ENCODE measurements around the gene DLD.

DNA sequence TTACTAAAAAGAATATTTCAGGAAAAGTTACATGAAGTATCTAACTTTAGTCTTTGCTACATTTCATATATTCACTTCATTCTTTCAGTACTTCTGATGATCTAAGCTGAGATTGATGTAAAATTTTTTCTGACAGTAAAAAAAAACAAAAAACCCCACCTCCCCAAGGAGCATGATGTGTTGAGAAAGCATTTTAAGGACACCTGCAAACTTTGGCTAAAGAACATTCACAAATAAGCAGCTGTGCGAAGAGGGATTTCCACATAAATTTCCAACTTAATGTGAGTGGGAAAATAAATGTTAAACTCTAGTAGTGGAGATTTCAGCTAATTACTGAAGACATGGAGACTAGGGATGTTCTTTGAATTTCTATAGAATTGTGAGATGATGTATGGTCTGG is 35.5 kb downstream of the DLD start:
- TF ChIP-seq, protein P1, sequence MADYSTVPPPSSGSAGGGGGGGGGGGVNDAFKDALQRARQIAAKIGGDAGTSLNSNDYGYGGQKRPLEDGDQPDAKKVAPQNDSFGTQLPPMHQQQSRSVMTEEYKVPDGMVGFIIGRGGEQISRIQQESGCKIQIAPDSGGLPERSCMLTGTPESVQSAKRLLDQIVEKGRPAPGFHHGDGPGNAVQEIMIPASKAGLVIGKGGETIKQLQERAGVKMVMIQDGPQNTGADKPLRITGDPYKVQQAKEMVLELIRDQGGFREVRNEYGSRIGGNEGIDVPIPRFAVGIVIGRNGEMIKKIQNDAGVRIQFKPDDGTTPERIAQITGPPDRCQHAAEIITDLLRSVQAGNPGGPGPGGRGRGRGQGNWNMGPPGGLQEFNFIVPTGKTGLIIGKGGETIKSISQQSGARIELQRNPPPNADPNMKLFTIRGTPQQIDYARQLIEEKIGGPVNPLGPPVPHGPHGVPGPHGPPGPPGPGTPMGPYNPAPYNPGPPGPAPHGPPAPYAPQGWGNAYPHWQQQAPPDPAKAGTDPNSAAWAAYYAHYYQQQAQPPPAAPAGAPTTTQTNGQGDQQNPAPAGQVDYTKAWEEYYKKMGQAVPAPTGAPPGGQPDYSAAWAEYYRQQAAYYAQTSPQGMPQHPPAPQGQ (CRISPR knock-in tag; IDR thresholded peaks at IDR 0.05; ENCODE audit: borderline replicate concordance), result no peak
- TF ChIP-seq, protein P2, sequence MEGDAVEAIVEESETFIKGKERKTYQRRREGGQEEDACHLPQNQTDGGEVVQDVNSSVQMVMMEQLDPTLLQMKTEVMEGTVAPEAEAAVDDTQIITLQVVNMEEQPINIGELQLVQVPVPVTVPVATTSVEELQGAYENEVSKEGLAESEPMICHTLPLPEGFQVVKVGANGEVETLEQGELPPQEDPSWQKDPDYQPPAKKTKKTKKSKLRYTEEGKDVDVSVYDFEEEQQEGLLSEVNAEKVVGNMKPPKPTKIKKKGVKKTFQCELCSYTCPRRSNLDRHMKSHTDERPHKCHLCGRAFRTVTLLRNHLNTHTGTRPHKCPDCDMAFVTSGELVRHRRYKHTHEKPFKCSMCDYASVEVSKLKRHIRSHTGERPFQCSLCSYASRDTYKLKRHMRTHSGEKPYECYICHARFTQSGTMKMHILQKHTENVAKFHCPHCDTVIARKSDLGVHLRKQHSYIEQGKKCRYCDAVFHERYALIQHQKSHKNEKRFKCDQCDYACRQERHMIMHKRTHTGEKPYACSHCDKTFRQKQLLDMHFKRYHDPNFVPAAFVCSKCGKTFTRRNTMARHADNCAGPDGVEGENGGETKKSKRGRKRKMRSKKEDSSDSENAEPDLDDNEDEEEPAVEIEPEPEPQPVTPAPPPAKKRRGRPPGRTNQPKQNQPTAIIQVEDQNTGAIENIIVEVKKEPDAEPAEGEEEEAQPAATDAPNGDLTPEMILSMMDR (CRISPR knock-in tag; IDR thresholded peaks at IDR 0.05), result no peak
- TF ChIP-seq SRSF1 (optimal IDR thresholded peaks at IDR 0.05; ENCODE audit: low read depth, low read length), result no peak
- TF ChIP-seq ZNF468 (CRISPR knock-in tag; IDR thresholded peaks at IDR 0.05), result no peak
- no peak for TF ChIP-seq RORA (CRISPR knock-in tag; IDR thresholded peaks at IDR 0.05)
- TF ChIP-seq GTF2F1 (IDR thresholded peaks at IDR 0.05; ENCODE audit: low read length), result no peak
- no peak for TF ChIP-seq POLR2G (IDR thresholded peaks at IDR 0.05; ENCODE audit: low read depth, low read length)
- no peak for TF ChIP-seq RAD21 (CRISPR knock-in tag; IDR thresholded peaks at IDR 0.05)
- no peak for TF ChIP-seq MYNN (CRISPR knock-in tag; IDR thresholded peaks at IDR 0.05; ENCODE audit: low read depth)

Measured in HepG2 (cell line).